HepG2 (cell line): ENCODE results near the gene LDB3. TPM values are rescaled to one million over a fixed set of nuclear protein-coding genes. Genes with fewer than 3 reads are reported as not detected.

Experiments used
- ATAC-seq: fragments of 200-7000 bp; cut with Tn5 transposase; 3 replicates; pipeline ENCODE4 v1.9.1; 2020; ENCODE audit warnings: mild to moderate bottlenecking, moderate library complexity
- BruUV-seq: library from RNA; stranded (reverse); fragments of 400-500 nt; replicated peaks from 2 replicates; lab custom pipeline; 2021; lab: Mats Ljungman, UMichigan
- CTCF ChIA-PET: fragments of 300-600 bp; formaldehyde crosslinking; extraction: SDS; loops from one replicate; lab custom pipeline; 2021; ENCODE audit warnings: low total read pairs, inconsistent platforms, low intra/inter-chr PET ratio; lab: Yijun Ruan, JAX
- POLR2A ChIA-PET: fragments of 350-600 bp; sonication (Branson Sonifier 250); formaldehyde crosslinking; loops from one replicate; lab custom pipeline; 2020; ENCODE audit warnings: antibody characterized with exemption, inconsistent platforms; lab: Yijun Ruan, JAX
- DNase-seq: peaks from one replicate; pipeline ENCODE4 v3.0.0-alpha.2; 2015; ENCODE audit warnings: low spot score
- FAIRE-seq: peaks from 3 replicates; lab custom pipeline; 2011; peaks lifted over from hg19 to GRCh38; lab: Jason Lieb, UNC
- H2AFZ ChIP-seq: one replicate; pipeline ENCODE4 v1.6.1; 2011; ENCODE audit warnings: low read length, inconsistent platforms
- H3K27ac ChIP-seq: fragments of 300-600 bp; 3 replicates; pipeline ENCODE4 v1.8.0; 2011; ENCODE audit warnings: mixed run types, mild to moderate bottlenecking, mixed read lengths, low read length, inconsistent platforms; ENCODE audit not compliant: insufficient read depth; ENCODE audit errors: extremely low read length
- H3K27me3 ChIP-seq, 2 experiments: fragments of 200-600 bp in 1 of 2; 2 replicates in 1 of 2; 3 replicates in 1 of 2; pipeline versions ENCODE4 v1.6.0 to v1.8.0; 2011; ENCODE audit warnings: low read length in 2 of 2, mild to moderate bottlenecking in 2 of 2, moderate library complexity in 2 of 2, inconsistent platforms in 1 of 2; ENCODE audit not compliant: insufficient read depth in 2 of 2, control insufficient read depth in 1 of 2
- H3K36me3 ChIP-seq, 2 experiments: fragments of 200-600 bp in 1 of 2; replicated peaks in 1 of 2; 2 replicates in 1 of 2; 3 replicates in 1 of 2; pipeline versions ENCODE4 v1.5.1 to v1.8.0; 2011; ENCODE audit warnings: low read length in 2 of 2, inconsistent platforms in 1 of 2; ENCODE audit not compliant: insufficient read depth in 2 of 2, control insufficient read depth in 1 of 2
- H3K4me1 ChIP-seq: 2 replicates; pipeline ENCODE4 v1.5.1; 2012; ENCODE audit warnings: low read length, inconsistent platforms; ENCODE audit not compliant: insufficient read depth
- H3K4me2 ChIP-seq: 2 replicates; pipeline ENCODE4 v1.6.0; 2011; ENCODE audit warnings: low read depth, low read length, inconsistent platforms
- H3K4me3 ChIP-seq, 3 experiments: fragments of 200-600 bp in 1 of 3; sonication (generic), shearing (Covaris generic) in 1 of 3; replicated peaks in 1 of 3; 2 replicates each; pipeline ENCODE4 v1.5.1; 2011 to 2016; ENCODE audit warnings: low read length in 3 of 3, inconsistent platforms in 2 of 3, low read depth in 2 of 3, mild to moderate bottlenecking in 2 of 3, control low read depth in 1 of 3, mixed read lengths in 1 of 3; ENCODE audit not compliant: insufficient read depth in 1 of 3
- H3K79me2 ChIP-seq: one replicate; pipeline ENCODE4 v1.6.1; 2011; ENCODE audit warnings: low read length, inconsistent platforms; ENCODE audit not compliant: insufficient read depth
- H3K9ac ChIP-seq: 2 replicates; pipeline ENCODE4 v1.6.0; 2011; ENCODE audit warnings: mild to moderate bottlenecking, low read depth, low read length, inconsistent platforms; ENCODE audit not compliant: insufficient read depth
- H3K9me3 ChIP-seq: 2 replicates; pipeline ENCODE4 v1.5.1; 2012; ENCODE audit warnings: mild to moderate bottlenecking, low read length
- H4K20me1 ChIP-seq: 2 replicates; pipeline ENCODE4 v1.6.0; 2011; ENCODE audit warnings: inconsistent platforms, mild to moderate bottlenecking, low read length, moderate library complexity; ENCODE audit not compliant: insufficient read depth
- ZMYM3 ChIP-seq: sonication (generic); formaldehyde crosslinking; IDR thresholded peaks from 2 replicates; pipeline ENCODE4 v1.5.1; 2020; ENCODE audit warnings: mild to moderate bottlenecking, missing genetic modification reagents
- ZNF121 ChIP-seq: sonication (generic); formaldehyde crosslinking; IDR thresholded peaks from 2 replicates; pipeline ENCODE4 v1.5.0; 2020; ENCODE audit warnings: mild to moderate bottlenecking, missing genetic modification reagents
- ZNF460 ChIP-seq: sonication (generic); formaldehyde crosslinking; IDR thresholded peaks from 2 replicates; pipeline ENCODE4 v1.5.1; 2020; ENCODE audit warnings: missing genetic modification reagents, mild to moderate bottlenecking, borderline replicate concordance
- ZNF512 ChIP-seq: sonication (generic); formaldehyde crosslinking; IDR thresholded peaks from 2 replicates; pipeline ENCODE4 v1.4.0; 2020; ENCODE audit warnings: mild to moderate bottlenecking, missing genetic modification reagents
- ZNF781 ChIP-seq: sonication (generic); formaldehyde crosslinking; IDR thresholded peaks from 2 replicates; pipeline ENCODE4 v1.5.1; 2020; ENCODE audit warnings: borderline replicate concordance, mild to moderate bottlenecking, missing genetic modification reagents; ENCODE audit errors: not compliant biosample characterization
- WGBS: methylation state at CpG from one replicate; pipeline ENCODE4 v1.1.6; 2017; ENCODE audit warnings: low lambda C conversion rate; 5-methylcytosine and 5-hydroxymethylcytosine counted together
- in situ Hi-C: cut with HindIII; loops from 2 replicates; pipeline ENCODE4 v1.10.0; 2017; ENCODE audit warnings: low pct_unique_long_range_greater_than_20kb; ENCODE audit not compliant: extremely low pct_ligation_motif_present
- intact Hi-C: fragments of 100-400 bp; cut with micrococcal nuclease; formaldehyde crosslinking; loops from one replicate; pipeline ENCODE4 v1.10.0; 2022; ENCODE audit not compliant: unreplicated experiment
- polyA plus RNA-seq, 8 experiments: library from polyadenylated mRNA; depleted of rRNA in 3 of 8; stranded (reverse) in 7 of 8; unstranded in 1 of 8; fragments of >200 nt; fragmentation: Illumina TruSeq in 4 of 8; extraction: Trizol in 4 of 8; gene quantifications; 2 replicates each; pipeline versions ENCODE4 v1.2.1 to v1.2.3, GENCODE V29; 2011 to 2016; ENCODE audit warnings: low read depth in 4 of 8, missing spikeins in 1 of 8, mixed read lengths in 1 of 8; ENCODE audit not compliant: insufficient read depth in 1 of 8
- total RNA-seq, 5 experiments: library from RNA; depleted of rRNA; stranded (reverse); fragments of >200 nt; fragmentation: Illumina TruSeq; extraction: Trizol; gene quantifications; 2 replicates each; pipeline ENCODE4 v1.2.3, GENCODE V29; 2016; ENCODE audit warnings: low read depth in 1 of 5
- TF ChIP-seq, protein P1 (sequence below): sonication (generic); formaldehyde crosslinking; IDR thresholded peaks from 2 replicates; pipeline ENCODE4 v1.5.0; 2020; ENCODE audit warnings: mild to moderate bottlenecking, missing genetic modification reagents

LDB3 gene
- total and polyA plus RNA-seq, 2 of the 13 experiments (the other 11 are each of a cell fraction or from before 2014, with no cell fraction given), result not detected

DNA sequence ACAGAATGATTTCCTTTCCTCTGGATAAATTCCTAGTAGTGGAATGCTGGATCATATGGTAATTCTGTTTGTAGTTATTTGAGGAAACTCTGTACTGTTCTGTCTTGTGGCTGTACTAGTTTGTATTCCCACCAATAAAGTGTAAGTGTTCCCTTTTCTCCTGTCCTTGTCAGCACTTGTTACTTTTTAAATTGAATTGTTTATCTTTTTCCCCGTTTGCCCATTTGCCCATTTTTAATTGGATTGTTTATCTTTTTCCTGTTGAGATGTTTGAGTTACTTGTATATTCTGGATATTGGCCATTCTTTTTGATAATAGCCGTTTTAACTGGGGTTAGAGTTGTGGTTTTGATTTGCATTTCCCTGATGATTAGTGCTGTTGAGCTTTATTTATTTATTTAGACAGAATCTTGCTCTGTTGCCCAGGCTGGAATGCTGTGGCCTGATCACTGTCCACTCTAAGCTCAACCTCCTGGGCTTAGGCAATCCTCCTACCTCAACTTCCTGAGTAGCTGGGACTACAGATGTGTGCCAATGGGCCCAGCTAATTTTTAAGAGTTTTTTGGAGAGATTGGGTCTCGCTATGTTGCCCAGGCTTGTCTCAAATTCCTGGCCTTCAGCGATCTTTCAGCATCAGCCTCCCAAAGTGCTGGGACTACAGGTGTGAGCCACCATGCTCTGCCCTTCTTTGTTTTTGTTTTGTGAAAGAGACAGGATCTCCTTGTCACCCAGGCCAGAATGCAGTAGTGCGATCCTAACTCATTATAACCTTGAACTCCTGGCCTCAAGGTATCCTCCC, 111.1 kb downstream of the LDB3 start:
- 82% methylated on average over 5 of the region's 5 CpGs for WGBS
- no peak for FAIRE-seq
- no peak overlapping the region for H3K4me2 ChIP-seq
- TF ChIP-seq ZNF460 (CRISPR knock-in tag) (peak; percentile 42; the same call in 1 of the 2 replicates), ZNF781 (CRISPR knock-in tag) (no peak), ZNF512 (no peak), ZMYM3 (CRISPR knock-in tag) (0 out of 2 replicates have a peak, but pooled peaks have one; percentile 31), ZNF121 (CRISPR knock-in tag) (peak; percentile 91)
- TF ChIP-seq, protein P1, sequence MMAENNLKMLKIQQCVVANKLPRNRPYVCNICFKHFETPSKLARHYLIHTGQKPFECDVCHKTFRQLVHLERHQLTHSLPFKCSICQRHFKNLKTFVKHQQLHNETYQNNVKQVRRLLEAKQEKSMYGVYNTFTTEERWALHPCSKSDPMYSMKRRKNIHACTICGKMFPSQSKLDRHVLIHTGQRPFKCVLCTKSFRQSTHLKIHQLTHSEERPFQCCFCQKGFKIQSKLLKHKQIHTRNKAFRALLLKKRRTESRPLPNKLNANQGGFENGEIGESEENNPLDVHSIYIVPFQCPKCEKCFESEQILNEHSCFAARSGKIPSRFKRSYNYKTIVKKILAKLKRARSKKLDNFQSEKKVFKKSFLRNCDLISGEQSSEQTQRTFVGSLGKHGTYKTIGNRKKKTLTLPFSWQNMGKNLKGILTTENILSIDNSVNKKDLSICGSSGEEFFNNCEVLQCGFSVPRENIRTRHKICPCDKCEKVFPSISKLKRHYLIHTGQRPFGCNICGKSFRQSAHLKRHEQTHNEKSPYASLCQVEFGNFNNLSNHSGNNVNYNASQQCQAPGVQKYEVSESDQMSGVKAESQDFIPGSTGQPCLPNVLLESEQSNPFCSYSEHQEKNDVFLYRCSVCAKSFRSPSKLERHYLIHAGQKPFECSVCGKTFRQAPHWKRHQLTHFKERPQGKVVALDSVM (CRISPR knock-in tag), result peak; percentile 76
- TF ChIP-seq, all 625 proteins: peak for 4
- Histone ChIP-seq H3K9me3 (no peaks in the 10 kb centered on the region), H3K4me3 (no peak overlapping the region), H4K20me1 (peaks cover 28% of the 10 kb centered on the region), H3K79me2 (peaks cover 77% of the 10 kb centered on the region), H3K4me1 (peaks cover 32% of the 10 kb centered on the region), H3K27me3 (no peaks in the 10 kb centered on the region), H3K36me3 (0 out of 5 replicates have a peak, but pooled peaks cover 0 to 3% of the 10 kb centered on the region in 2 experiments), H2AFZ (no peak overlapping the region), H3K9ac (no peak overlapping the region), H3K27ac (no peak overlapping the region)
- BruUV-seq, result no TSS peak
- DNase-seq (no peak), ATAC-seq (no peak)
- POLR2A ChIA-PET, result no interaction called here
- intact Hi-C loops, result no loop called here
- in situ Hi-C loops, result no loop called here
- CTCF ChIA-PET, result no interaction called here
